ENCODE data around the gene ZBTB43.

DNA sequence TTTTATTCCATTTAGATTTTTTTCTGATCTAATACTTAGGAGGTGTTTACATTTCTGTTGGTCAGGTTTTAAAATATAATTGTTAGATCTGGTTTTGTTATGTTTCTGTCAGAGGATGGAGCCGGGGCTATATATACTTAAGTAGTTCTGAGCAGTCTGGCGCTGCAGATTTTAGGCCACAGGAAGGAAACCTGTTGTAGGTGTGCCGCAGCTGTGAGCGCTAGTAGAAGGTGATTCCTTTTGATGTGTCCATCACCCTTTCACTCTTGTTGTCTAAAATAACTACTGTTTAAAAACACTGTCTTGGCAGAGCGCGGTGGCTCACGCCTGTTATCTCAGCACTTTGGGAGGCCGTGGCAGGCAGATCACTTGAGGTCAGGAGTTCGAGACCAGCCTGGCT is 72.6 kb downstream of the ZBTB43 start:
- TF ChIP-seq, protein P1, sequence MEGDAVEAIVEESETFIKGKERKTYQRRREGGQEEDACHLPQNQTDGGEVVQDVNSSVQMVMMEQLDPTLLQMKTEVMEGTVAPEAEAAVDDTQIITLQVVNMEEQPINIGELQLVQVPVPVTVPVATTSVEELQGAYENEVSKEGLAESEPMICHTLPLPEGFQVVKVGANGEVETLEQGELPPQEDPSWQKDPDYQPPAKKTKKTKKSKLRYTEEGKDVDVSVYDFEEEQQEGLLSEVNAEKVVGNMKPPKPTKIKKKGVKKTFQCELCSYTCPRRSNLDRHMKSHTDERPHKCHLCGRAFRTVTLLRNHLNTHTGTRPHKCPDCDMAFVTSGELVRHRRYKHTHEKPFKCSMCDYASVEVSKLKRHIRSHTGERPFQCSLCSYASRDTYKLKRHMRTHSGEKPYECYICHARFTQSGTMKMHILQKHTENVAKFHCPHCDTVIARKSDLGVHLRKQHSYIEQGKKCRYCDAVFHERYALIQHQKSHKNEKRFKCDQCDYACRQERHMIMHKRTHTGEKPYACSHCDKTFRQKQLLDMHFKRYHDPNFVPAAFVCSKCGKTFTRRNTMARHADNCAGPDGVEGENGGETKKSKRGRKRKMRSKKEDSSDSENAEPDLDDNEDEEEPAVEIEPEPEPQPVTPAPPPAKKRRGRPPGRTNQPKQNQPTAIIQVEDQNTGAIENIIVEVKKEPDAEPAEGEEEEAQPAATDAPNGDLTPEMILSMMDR (conservative IDR thresholded peaks at IDR 0.05; ENCODE audit: low read depth in 2 of 2) = no peak
- TF ChIP-seq EZH2 (IDR thresholded peaks at IDR 0.05; ENCODE audit: low read depth, unreplicated experiment) = no peak
- no peak for TF ChIP-seq JUNB (IDR thresholded peaks at IDR 0.05; ENCODE audit: unreplicated experiment)

All from GM23338 (cell line).